ENCODE measurements around the gene LRRC45. TPM values are rescaled to one million over a fixed set of nuclear protein-coding genes. Genes with fewer than 3 reads are reported as not detected.

LRRC45 gene
- total RNA-seq, 2 experiments from 2014 or later, result 54.5 to 68.4 TPM

DNA sequence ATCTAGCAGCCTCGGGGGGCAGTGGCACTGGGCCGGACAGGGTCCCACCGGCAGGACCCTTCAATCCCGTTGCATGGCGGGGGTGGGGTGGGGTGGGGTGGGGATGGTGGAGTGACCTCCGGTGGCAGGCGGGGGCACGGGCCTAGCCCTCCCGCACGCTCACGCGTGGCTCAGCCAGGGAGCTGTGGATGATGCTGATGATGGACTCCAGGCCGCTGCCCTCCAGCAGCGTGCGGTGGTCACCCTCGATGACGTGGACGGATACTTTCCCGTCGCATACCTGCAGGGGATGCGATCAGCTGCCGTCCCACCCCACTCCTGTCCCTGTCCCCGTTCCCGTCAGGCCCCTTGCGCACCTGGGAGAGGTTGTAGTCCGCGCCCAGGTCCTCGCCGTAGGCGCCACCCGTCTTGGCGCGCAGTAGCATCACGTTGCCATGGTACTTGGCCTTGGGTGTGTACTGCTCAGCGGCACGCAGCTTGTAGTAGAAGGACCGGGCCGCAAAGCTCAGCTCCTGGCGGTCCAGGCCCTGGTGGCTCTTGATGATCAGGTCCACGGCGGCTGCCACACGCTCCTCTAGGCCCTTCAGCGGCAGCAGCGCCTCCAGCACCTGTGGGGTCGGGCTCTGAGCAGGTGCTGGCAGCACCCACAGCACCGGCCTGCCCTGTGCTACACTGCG, 56.0 kb downstream of the LRRC45 start:
- no peak overlapping the region for H3K4me3 Mint-ChIP-seq
- ChIA-PET POLR2A (no interaction called here), CTCF (interaction anchor here (1.0 kb wide), 1 partner anchor 10 kb away, joined by 3 read pairs; no protein-coding TSS in a partner anchor)
- peaks cover 2% of the 10 kb centered on the region for H3K27me3 Mint-ChIP-seq
- no peak overlapping the region for H3K27ac Mint-ChIP-seq
- DNase-seq, result no peak
- no peaks in the 10 kb centered on the region for H3K9me3 Mint-ChIP-seq
- H3K36me3 Mint-ChIP-seq (ENCODE audit: low read depth), result peaks cover 10% of the 10 kb centered on the region
- no peaks in the 10 kb centered on the region for H3K4me1 Mint-ChIP-seq

DNA sequence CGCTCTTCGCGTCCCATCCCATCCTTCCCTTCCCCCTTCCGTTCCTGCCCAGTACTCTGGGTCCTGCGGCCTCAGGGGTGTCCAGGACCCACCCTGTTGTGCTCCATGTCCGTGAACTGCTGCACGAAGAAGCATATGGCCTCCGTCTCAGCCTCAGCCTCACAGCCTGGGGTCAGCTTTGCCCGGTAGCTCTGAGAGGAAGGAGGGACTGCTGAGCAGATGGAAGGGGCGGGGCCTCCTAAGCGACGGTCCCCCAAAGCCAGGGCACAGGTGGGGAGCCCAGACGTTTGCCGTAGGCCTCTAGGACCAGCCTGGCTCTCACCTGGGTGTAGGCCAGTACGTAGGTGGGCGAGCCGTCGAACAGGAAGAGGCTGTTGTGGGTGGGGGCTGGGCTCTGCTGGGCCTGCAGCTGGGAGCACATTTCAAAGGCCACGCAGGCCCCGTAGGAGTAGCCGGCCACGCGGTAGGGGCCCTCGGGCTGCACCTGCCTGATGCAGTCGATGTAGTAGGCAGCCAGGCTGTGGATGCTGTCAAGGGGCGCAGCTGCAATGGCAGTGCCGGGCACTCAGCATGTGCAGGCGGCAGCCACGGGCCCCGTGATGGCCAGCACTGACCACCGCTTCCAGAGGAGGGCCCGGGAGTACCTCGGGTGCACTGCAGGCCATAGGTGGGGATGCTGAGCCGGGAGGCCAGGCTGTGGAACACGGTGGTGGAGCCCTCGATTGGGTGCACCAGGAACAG, 57.1 kb downstream of the LRRC45 start:
- Mint-ChIP-seq H3K27ac (no peak overlapping the region), H3K27me3 (no peaks in the 10 kb centered on the region), H3K4me3 (no peak overlapping the region), H3K4me1 (no peaks in the 10 kb centered on the region), H3K9me3 (no peaks in the 10 kb centered on the region), H3K36me3 (ENCODE audit: low read depth) (peaks cover 14% of the 10 kb centered on the region)
- ChIA-PET CTCF (interaction anchor here (0.6 to 1.2 kb wide), 3 partner anchors 11 to 121 kb away, joined by 3 read pairs; no protein-coding TSS in a partner anchor), POLR2A (no interaction called here)
- no peak for DNase-seq

Other genes with a start within 250 kb of the LRRC45 start
- gene GCGR, start 219.2 kb upstream of the LRRC45 start, total RNA-seq, result not detected
- gene MCRIP1, start 190.0 kb upstream of the LRRC45 start, total RNA-seq, result 10 to 100 TPM; 45.7 to 47.8 TPM
- gene PPP1R27, start 188.3 kb upstream of the LRRC45 start, total RNA-seq, result not detected
- 100 to 1,000 TPM; 420 to 499 TPM for gene P4HB, start 162.8 kb upstream of the LRRC45 start, total RNA-seq
- gene ARHGDIA, start 152.0 kb upstream of the LRRC45 start, total RNA-seq, result 100 to 1,000 TPM; 654 to 714 TPM
- gene ALYREF, start 131.7 kb upstream of the LRRC45 start, total RNA-seq, result 100 to 1,000 TPM; 197 to 221 TPM
- 10 to 100 TPM; 83.2 to 96.8 TPM for gene ANAPC11, start 131.6 kb upstream of the LRRC45 start, total RNA-seq
- gene NPB, start 121.1 kb upstream of the LRRC45 start, total RNA-seq, result under 1 TPM; 0.48 to 0.69 TPM
- 10 to 100 TPM; 37.6 to 39.0 TPM for gene PCYT2, start 111.9 kb upstream of the LRRC45 start, total RNA-seq
- gene SIRT7, start 105.1 kb upstream of the LRRC45 start, total RNA-seq, result 10 to 100 TPM; 55.6 to 71.2 TPM
- gene MAFG, start 95.6 kb upstream of the LRRC45 start, total RNA-seq, result 10 to 100 TPM; 15.8 to 20.2 TPM
- gene PYCR1, start 86.0 kb upstream of the LRRC45 start, total RNA-seq, result 10 to 100 TPM; 22.8 to 26.9 TPM
- gene MYADML2, start 76.1 kb upstream of the LRRC45 start, total RNA-seq, result not detected
- under 1 TPM; 0.23 to 0.55 TPM for gene NOTUM, start 62.1 kb upstream of the LRRC45 start, total RNA-seq
- gene ASPSCR1, start 45.7 kb upstream of the LRRC45 start, total RNA-seq, result 10 to 100 TPM; 34.0 to 37.6 TPM
- 10 to 100 TPM; 57.3 to 73.0 TPM for gene CENPX, start 427 bp upstream of the LRRC45 start, total RNA-seq
- gene RAC3, start 8.4 kb downstream of the LRRC45 start, total RNA-seq, result 10 to 100 TPM; 12.2 to 13.7 TPM
- 100 to 1,000 TPM; 140 to 144 TPM for gene DCXR, start 14.4 kb downstream of the LRRC45 start, total RNA-seq
- 10 to 100 TPM; 29.0 to 29.8 TPM for gene RFNG, start 28.5 kb downstream of the LRRC45 start, total RNA-seq
- 10 to 100 TPM; 78.5 to 92.1 TPM for gene GPS1, start 28.6 kb downstream of the LRRC45 start, total RNA-seq
- 100 to 1,000 TPM; 113 to 127 TPM for gene DUS1L, start 42.5 kb downstream of the LRRC45 start, total RNA-seq
- gene FASN, start 74.9 kb downstream of the LRRC45 start, total RNA-seq, result 100 to 1,000 TPM; 138 to 139 TPM
- 10 to 100 TPM; 60.5 to 69.7 TPM for gene CCDC57, start 189.5 kb downstream of the LRRC45 start, total RNA-seq
- 100 to 1,000 TPM; 104 to 140 TPM for gene SLC16A3, start 205.7 kb downstream of the LRRC45 start, total RNA-seq